Stimulated activated CD8-positive, alpha-beta memory T cell treated with anti-CD3 and anti-CD28 coated beads, Interleukin-7, amount 100 ng/mL, for 48 hours (primary cell): ENCODE data around the gene AMOTL2.

Experiments used
- DNase-seq, 2 donors: peaks; one replicate each; pipeline ENCODE4 v3.0.0-alpha.2; 2020; ENCODE audit warnings: low read depth in 1 of 2; ENCODE audit errors: extremely low read depth in 1 of 2

AMOTL2 gene

DNA sequence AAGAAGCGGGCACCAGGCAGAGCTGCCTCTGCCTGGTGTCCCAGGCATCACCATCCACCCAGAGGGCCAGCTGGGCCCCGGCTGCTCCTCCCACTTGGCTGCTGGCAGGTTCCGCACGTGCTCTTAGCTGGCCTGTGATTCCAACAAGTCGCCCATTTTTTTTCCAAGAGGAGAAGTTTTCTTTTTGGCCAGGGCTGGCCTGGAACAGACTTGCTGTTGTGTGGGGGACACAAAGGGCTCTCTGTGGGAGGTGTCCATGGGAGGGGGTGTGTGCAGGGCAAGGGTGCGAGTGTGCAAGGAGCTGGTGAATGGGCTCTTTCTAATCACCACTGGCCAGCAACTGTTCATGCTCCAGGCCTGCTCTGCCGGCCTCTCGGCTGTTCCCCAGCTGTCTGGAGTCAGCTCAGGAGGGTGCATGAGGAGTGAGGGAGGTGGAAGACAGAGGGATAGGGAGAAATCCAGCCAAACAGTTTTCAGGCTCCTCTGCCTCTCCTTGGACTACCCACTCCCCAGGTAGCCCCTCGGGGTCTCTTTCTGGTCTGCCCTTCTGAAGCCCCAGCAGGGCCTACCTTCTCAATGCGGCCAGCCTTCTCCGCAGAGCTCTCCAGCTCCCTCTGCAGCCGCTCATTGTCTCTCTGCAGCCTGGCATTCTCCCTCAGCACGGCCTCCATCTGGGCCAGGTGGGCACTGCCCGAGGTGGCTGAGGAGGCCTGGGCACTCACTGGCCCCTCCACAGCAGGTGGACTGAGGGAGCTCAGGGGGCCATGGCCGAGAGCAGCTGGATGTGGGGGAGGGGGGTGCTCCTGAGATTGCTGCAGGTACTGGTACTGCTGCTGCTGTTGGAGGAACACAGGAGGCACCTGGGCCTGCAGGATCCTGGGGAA, 7.1 kb downstream of the AMOTL2 start:
- no peak for DNase-seq

GRCh38 chr3:134366221-134366927, 7.9 kb downstream of the AMOTL2 start:
- DNase-seq: no peak

- DNase-seq: no peak
Observed at GRCh38 chr3:134365766-134366065, 8.5 kb downstream of the AMOTL2 start.

- no peak for DNase-seq
Observed at GRCh38 chr3:134364936-134365765, 9.1 kb downstream of the AMOTL2 start.

DNA sequence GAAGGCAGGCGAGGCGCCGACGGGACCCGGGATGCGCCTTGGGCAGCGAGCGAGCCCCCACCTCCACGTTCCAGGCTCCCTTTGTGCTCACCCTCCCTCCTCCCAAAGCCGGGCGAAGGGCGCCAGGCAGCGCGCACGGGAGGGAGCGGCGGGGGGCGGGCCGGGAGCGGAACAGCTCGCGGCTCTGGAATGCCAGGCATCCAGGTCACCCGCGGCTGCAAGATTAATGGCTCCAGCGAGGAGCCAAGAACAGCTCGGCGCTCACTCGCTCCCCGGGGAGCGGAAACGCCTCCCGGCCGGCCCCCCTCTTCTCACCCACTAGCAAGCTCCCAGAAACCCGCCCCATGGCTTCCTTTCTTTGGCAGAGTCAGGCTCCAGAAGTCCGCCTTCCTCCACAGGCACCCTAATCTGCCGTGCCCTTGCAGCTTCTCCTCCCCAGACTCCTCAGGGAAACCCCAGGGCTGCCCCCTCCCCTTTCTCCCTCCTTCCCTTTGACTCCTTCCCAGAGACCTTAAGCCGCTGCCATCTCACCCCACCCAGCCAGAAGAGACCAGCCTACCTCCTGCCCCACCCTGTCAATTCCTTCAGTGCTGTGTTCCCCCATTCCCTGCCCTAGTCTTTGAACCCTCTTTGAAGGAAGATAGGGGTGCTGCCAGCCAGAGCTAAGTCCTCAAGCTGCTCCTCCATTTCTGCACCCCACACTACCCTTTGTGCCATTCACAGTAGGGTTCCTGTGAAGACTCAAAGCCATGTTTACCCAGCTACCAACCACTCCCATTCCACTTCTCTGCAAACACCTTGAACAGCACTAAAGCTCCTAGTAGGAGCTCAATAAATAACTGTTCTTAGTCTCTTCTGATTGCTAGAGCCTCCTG, 9.9 kb downstream of the AMOTL2 start:
- no peak for DNase-seq

GRCh38 chr3:134363381-134363755, 10.9 kb downstream of the AMOTL2 start:
- no peak for DNase-seq

- DNase-seq: no peak
Observed at GRCh38 chr3:134362670-134363380, 11.4 kb downstream of the AMOTL2 start.

- no peak for DNase-seq
Observed at GRCh38 chr3:134362221-134362620, 12.0 kb downstream of the AMOTL2 start.

DNA sequence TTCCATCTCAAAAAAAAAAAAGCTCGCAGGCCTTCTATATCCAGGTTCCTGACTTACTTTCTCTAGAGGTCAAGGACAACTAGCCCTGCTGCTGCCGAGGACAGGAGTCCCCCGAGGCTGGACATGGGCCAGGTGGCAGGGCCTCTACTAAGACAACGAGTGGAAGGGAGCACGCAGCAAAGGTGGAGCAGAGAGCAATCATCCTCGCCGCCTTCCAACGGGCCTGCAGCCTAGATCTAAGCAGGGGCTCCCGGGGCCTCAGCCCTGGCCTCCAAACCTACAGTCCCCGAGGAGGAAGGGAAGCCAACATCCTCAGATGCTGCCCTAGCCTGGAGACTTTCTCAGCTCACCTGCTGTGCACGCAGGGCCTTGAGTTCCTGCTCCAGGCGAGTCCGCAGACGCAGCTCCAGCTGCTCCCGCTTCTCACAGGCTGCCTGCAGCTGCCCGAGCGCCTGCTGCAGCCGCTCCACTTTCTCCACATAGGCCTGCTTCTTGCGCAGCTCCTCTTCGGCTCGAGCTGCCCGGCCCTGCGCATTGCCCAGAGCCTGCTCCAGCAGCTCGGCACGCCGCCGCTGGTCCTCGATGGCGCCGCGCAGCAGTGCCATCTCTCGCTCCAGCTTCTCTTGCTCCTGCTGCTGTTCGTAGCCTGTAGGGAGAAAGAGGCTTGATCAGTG, 12.9 kb downstream of the AMOTL2 start:
- no peak for DNase-seq

DNA sequence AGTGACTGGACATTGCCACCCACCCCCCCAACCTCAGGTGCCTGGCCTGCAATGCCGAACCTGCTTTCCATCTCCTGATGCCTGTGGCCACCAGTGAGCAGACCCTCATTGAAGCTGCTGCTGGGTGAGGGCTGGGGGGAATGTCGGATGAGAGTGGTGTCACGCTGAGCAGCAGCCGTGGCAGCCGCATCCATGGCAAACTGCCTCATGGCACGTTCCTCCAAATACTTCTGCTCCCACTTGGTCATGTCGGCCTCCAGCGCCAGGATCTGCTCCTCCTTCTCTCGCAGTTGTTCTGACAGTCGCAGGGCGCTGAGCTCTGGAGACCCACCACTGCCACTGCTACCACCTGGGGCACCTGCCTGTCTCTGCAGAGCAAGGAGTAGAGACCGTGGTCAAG, 14.2 kb downstream of the AMOTL2 start:
- DNase-seq: no peak

DNA sequence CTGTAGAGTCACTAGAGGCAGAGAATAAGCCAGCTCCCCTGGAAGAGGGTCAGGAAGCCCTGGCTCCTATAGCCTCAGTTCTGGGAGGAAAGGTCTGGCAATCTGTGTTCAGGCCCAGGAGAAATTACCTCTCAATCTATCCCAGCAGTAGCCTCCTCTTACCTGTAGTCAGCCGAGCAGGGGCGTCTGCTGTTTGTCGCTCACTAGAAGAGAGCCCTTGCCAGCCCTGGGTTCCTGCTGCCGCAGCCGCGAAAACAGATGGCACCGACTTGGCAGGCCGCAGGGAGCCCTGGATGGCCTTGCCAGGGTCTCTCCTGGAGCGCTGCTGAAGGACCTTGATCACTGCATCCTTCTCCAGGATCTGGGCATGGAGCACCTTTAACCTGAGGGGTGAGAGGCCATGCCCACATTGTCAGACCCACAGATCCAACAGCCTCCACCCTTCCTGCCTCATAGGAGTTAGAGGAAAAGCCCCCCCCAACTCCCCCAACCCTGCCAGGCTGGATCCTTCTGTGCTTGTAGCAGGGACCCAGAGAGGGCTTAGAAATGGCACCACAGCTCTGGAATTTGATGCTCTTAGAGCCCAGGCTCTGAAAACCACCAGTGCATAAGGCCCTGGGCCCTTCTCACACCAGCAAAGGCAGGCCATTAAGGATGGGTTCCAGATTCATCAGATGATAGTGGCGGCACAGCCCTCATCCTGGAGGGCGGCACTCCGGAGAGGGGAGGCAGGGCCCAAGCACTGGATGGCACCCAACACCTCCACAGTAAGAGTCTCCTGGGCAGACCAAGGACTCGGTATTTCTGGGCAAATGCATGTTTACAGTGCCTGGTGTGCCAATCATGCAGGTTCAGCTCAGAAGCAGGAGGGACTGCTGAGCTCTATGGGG, 14.9 kb downstream of the AMOTL2 start:
- DNase-seq: no peak

DNA sequence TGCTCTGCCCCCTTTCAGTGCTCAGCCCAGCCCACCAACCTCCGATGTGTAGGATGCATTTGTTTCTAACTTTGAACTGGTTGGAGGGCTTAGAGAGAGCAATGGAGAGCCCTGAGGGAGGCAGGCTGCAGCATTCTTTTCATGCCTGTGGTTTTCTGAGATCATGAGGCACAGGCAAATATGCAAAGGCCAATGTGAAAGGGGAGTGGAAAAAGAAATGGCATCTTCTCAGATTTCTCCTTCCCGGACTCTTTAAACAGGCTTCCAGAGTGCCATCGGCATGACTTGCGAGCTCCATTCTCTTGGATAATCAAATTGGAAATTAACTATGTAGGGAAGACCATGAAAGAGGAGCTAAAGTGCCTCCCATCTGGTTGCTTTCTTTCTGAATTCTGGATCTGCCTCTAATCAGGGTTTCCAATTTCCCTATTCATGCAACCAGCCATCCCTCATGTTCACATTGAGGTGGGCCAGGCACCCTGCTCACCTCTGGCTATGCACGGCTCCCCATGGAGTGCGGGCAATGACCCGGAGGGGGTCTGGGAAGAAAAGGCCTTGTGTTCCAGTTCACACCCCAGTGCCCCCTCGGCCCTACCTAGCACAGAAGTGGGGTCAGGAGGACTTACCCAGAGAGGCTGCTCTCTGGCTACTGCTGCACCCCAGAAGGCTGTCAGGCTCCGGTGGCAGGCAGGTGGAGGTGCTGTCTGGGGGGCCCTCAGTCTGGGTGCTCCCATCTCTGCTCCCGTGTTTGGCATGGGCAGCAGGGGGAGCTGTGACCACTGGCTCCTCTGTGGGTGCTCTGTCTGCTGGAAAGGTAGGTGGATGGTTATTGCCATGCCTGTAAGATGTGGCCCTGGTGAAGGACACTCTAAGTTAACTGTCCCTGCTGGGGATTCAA, 16.1 kb downstream of the AMOTL2 start:
- DNase-seq: no peak

DNA sequence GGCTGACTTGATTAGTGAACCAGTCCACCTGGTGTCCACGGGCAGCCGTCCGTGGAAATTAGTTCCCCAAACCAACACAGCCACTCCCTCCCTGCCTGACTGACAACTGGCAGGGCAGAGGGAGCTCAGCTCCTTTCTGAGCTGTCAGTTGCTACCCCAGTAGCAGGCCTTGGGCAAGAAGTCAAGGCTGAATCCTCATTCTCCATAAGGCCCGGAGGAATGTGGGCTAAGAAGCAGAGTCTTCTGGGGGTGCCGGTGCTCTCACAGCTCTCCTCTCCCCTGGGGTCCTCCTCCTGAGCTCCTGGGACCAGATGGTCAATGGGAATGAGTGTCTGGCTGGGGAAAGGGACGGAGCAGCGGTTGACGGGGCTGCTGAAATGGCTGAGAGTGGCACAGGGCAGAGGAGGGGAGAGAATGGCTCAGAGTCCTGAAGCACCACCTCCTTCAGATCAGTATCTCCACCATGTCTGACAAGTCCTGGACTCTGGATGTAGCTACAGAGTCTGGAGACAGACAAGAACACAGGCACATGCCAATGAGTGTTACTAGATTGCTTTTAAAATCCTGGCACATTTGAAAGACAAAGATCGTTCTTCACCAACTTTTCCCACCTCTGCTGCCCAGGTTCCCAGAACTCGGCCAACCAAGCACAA, 16.9 kb downstream of the AMOTL2 start:
- no peak for DNase-seq

DNA sequence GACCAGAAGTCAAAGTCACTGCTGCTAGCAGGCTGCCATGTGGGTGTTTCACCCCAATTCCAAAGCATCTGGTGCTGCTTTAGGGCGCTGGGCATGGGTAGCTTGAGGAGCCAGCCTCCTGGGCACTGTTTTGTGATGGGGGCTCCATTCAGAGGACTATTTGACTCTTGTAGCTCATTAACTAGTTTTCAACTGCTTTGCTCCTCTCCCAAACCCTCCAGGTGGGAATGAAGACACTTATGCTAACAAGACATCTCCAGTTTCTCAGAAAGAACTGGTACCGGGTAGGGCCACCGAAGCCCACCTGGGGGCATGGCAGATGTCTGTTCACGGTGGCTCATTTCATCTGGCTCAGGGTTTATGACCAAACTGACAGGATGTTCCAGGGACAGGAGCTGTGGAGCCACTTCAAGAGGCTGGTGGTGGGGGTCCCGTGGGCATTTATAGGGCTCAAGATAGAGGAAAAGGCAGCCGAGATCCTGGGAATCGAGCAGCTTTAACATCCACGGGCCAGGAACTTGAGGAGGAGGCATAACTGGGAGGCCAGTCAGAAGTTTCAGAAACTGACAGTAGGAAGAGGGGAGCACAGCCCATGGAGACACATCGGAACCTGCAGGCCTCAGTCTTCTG, 17.7 kb downstream of the AMOTL2 start:
- DNase-seq: no peak

DNA sequence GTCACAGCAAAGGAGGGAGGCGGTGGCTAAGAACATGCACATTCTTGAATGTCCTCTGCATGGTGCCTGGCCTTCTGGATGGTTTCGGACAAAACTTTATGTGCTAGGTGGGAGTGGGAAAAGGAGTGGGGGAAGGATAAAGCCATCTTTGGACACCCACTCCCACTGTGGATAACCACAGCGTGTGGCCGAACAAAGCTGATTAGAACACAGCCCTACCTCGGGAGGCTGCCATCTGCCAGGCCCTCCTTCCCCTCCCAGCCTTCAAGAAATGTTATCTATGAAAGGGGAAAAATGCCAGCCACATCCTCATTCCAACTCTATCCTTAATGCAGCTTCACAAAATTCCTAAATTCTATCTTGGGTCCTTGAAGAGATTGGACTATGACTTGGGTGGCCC, 18.8 kb downstream of the AMOTL2 start:
- DNase-seq: no peak

DNA sequence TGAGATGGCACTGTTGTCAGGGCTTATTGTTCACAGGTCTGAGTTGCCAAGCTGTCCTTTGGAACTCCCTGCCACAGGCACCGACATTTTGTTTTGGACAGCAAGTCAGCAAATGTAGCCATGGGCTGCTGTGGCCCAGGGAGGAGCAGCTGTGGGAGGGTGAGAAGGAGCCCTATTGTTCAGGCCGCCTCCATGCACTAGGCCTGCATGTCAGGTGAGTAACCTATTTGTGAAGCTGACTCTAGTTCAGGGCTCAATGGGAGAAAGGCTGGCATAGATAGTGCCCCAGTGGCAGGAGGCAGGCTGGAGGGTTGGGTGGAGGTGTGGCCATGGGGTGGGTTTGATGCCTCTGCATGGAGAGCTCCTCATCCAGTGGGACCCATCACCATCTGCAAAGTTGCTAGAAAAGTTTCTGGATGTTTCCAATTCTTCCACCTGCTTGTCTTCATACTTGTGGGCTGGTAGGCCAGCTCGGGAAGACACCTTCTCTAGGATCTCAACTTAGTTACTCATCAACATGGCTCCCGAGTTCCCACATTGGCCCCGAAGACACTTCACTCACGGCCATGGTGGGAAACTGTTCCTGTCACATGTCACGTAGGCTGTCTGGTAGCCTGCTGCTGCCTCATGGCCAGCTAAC, 19.5 kb downstream of the AMOTL2 start:
- DNase-seq: no peak
